CD4-positive, alpha-beta T cell treated with Interleukin-17A for 4 hours (primary cell): ENCODE data around the gene ANKRD6.

Source experiments
- DNase-seq: peaks from one replicate; pipeline ENCODE4 v3.0.0-alpha.2; 2020; ENCODE audit warnings: mixed read lengths

Gene ANKRD6

DNA sequence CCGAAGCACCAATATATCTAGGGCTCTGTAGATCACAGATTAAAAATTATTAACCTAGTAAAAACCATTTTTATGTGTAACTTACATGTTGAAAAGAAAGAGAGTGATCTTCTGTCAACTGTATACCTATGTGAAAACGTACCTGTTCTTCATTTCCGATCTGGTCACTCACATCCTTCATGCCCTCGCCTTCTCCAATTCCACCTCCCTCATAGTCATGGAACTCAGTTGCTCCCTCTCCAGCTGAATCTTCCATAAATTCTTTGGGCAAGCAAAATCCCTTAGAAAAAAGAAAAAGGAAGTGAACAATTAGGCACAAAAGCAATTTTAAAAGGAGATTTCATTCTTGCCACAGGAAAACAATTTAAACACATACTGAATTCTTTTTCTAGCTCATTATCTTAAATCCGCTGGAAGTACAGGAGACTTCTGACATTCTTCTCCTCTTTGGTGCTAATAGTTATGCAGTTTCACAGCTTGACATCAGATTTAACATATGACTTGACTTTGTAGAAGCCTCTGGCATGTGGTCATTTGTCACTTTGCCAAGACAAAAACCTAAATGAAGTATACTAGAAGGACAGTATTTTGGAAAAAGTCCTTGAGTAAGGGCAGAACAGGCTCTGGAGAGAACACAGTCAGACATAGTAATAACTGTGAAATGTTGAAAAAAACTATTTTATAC lies 235.1 kb downstream of the ANKRD6 start:
- no peak for DNase-seq

DNA sequence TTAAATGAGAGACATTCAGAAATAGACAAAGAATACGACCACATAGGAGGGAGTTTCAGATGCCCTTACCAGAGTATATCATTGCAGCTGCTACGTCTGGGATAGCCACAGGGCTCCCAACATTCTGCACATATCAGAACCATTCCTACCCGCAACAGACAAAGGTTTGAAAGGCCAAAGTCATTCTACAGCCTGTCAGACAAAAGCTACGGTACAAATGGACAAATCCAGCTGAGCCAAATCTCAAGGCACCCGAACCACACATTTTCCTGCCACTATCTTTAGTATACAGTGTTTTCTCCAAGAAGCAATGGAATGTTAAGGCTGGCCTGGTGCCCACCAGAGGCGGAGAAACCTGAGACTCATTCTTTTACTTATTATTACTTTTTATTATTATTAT lies 236.1 kb downstream of the ANKRD6 start:
- DNase-seq, result no peak

DNA sequence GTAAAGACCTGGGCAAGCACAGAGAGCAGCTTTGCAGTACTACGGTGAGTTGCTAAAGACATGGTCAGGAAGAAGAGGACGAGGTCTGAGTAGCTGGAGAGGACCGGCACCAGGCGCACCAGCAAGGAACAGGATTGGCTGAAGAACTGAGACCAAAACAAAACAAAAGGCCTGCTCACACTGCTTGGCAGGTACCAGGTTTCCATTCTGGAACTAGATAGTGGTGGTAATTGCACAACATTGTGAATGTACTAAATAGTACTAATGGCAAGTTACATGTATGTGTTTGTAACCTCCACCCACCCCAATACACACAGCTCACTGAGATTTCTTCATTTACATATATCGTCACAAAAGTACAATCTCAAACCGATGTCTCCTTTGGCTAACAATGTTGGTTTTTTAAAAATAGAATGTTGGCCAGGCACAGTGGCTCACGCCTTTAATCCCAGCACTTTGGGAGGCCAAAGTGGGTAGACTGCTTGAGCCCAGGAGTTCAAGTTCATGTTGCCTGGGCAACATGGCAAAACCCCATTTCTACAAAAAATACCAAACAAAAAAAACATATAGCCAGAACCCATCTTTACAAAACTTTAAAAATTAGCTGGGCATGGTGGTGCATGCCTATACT lies 238.1 kb downstream of the ANKRD6 start:
- no peak for DNase-seq

DNA sequence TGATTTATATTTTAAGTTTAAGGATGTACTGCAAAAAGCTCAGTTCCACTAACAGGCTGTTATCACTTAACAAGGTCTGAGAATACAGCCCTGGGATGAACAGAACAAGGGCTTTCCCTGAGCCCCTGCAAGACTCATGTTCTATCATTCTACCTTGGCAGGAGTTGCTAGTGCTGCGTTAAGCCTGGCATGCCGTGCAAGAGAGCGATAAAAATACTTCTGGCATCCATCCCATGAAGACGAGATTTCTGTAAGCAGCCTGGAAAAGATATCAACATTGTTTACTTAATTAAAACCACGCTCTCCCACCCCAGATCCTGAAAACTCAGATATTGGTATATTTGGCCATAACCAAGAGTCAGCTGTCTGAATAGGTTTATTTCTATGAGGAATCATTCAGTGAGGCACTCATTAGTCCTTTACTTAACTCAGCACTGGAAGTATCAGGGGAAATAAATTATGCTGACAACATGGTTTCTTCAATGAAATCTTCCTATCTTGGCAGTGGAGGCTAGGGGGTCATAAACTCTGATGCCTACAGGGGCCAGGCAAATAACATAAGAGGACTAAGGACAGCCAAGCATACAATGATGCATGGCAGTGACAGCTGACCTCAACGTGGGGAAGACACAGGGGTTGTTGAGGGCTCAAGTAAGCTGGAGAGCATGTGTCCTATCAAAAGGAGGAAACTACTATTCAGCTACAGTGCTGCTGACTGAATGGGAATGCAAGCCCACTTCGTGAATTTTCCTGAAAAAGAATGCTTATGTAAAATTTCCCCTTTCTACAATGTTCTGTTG lies 243.2 kb downstream of the ANKRD6 start:
- no peak for DNase-seq

DNA sequence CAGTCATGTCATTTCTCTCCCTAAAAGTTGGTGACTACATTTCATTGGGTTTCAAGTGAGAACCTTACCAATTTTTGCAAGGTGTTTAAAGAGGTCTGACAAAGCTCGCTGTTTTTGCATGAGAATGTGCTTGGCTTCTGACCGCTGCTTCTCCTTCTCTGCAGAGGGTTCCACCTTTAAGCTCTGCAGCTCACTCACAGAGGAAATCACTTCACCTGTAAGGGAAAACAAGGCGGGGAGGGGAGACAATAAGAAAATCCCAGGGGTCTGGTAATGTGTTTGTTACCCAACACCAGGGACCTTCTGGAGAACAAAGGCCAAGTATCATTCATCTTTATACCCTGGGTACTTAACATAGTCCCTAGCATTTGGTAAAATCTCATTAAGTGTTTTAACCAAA lies 245.6 kb downstream of the ANKRD6 start:
- DNase-seq, result no peak

DNA sequence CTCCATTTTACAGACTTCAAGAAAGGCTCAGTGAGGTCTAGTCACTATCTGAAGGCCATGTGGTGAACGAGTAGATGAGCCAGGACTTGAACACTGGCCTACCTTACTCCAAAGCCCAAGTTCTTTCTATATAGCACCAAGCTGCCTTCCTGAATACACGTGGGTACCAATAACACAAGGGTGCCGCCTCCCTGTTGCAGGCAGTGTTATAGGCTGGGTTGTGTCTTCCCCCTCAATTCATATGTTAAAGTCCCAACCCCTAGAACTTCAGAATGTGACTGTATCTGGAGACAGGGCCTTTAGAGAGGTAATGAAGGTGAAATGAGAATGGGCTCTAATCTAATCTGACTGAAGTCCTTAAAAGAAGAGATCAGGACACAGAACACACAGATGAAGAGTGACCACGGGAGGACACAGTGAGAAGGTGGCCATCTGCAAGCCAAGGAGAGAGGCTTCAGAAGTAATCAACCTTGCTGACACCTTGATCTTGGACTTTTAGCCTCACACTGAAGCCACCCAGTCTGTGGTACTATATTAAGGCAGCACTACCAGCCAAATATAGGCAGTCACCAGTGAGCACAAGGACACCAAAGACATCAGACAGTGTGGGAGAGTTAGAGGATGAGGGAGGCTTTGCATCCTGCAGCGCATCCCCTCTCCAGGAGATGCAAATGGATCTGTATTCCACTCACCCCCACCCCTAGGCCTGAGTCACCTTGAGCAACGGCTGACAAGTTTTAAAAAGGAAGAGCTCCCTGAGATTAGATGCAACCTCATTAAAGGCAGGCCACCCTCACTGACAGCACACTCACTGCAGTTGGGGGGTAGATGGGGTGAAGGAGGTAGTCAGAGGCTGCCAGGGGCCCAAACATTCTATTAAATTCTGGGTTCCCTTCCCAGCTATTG lies 246.5 kb downstream of the ANKRD6 start:
- no peak for DNase-seq

GRCh38 chr6:89680150-89680549 lies 247.2 kb downstream of the ANKRD6 start:
- no peak for DNase-seq

DNA sequence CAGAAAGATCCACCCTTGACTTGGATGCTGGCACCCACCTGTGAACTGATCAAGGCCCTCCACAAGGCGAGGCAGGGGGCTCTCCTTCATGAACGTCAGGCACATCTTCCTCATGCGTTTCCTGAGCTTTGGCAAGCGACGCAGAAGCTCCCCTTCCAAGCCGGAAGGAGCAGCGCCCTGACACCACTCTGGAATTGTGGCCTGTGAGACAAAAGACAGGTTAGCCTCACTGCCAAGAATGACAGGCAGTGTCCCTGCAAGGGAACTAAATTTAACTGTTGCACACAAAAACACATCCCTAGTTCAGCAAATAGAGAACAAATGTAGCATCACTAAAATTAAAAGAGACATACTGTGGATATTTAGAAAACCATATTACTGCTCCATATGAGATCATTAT lies 247.6 kb downstream of the ANKRD6 start:
- DNase-seq, result no peak

DNA sequence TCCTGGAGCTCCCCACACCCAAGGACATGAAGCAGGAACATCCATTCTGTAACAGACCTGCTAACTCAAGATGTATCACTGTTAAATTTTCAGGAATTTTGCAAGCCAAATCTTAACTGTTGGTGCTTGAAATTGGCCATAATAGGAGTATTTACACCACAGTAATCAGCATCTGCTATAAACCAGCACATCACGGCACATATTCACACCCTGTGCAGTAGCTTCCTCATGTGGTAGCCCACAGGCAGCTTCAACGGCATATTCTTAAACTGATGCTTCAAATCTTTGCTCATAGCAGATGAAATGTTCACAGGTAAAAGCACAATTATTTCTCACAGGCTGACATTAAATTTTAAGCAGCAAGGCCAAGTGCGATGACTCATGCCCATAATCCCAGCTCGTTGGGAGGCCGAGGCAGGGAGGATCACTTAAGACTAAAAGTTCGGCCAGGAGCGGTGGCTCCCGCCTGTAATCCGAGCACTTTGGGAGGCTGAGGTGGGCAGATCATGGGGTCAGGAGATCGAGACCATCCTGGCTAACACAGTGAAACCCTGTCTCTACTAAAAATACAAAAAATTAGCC lies 249.1 kb downstream of the ANKRD6 start:
- DNase-seq, result no peak

DNA sequence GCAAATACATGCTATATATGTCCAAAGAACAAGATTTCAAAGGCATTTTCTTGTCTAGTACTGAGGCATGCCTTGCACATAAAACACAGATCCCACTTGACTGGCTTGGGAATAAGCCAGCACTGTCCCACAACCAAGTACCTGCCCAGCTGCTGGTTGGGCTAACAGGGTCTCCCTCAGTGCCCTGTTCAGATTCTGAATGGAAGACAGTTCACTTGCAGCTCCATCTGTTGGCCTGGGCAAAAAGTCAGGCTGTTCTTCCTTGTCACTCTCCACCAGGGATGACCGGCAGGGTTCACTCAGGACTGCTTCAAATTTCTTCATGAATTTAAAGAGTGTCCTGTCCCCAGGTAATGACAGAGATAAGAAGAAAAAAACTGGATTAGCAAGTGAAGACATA lies 250.0 kb downstream of the ANKRD6 start:
- no peak for DNase-seq
